ENCODE data around the gene KIAA1958. TPM values are rescaled to one million over a fixed set of nuclear protein-coding genes. Genes with fewer than 3 reads are reported as not detected.

KIAA1958 gene
- total RNA-seq, 1 donor from 2014 or later = 12.0 TPM

DNA sequence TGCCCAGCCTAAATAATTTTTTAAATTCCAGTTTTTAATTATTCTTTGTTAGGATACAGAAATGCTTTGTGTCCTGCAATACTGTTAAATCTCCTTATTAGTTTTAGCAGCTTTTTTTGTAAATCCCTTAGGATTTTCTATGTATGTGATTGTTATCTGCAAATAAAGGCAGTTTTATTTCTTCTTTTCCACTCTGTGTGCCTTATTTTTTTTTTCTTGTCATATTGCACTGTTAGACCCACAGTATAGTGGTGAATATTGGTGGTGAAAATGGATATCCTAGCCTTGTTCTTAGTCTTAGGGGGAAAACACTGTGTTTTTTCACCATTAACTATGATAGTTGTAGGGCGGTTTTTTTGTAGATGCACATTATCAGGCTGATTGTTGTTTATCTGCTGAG lies 11.3 kb upstream of the KIAA1958 start:
- no peak for DNase-seq (ENCODE audit: low read depth)
- Mint-ChIP-seq H3K36me3 (ENCODE audit: low read depth, unreplicated experiment) (peaks cover 20% of the 10 kb centered on the region), H3K27ac (ENCODE audit: unreplicated experiment) (no peak overlapping the region), H3K9me3 (ENCODE audit: unreplicated experiment) (peaks cover 13% of the 10 kb centered on the region), H3K4me3 (ENCODE audit: unreplicated experiment) (no peak overlapping the region), H3K27me3 (ENCODE audit: low read depth, unreplicated experiment) (no peaks in the 10 kb centered on the region), H3K4me1 (ENCODE audit: low read depth, unreplicated experiment) (no peaks in the 10 kb centered on the region)
- no peak overlapping the region for H2AFZ ChIP-seq (ENCODE audit: low read depth, low read length)
- H3K4me1 ChIP-seq (ENCODE audit: insufficient read depth, low read length) = no peaks in the 10 kb centered on the region
- no peak overlapping the region for H3K27ac ChIP-seq (ENCODE audit: low read depth, low read length)
- H3K9ac ChIP-seq (ENCODE audit: low read length) = no peak overlapping the region
- TF ChIP-seq EZH2 (IDR thresholded peaks at IDR 0.05; ENCODE audit: insufficient read depth, low read length) = no peak
- TF ChIP-seq, protein P1, sequence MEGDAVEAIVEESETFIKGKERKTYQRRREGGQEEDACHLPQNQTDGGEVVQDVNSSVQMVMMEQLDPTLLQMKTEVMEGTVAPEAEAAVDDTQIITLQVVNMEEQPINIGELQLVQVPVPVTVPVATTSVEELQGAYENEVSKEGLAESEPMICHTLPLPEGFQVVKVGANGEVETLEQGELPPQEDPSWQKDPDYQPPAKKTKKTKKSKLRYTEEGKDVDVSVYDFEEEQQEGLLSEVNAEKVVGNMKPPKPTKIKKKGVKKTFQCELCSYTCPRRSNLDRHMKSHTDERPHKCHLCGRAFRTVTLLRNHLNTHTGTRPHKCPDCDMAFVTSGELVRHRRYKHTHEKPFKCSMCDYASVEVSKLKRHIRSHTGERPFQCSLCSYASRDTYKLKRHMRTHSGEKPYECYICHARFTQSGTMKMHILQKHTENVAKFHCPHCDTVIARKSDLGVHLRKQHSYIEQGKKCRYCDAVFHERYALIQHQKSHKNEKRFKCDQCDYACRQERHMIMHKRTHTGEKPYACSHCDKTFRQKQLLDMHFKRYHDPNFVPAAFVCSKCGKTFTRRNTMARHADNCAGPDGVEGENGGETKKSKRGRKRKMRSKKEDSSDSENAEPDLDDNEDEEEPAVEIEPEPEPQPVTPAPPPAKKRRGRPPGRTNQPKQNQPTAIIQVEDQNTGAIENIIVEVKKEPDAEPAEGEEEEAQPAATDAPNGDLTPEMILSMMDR (IDR thresholded peaks at IDR 0.05; ENCODE audit: insufficient read depth, low read depth, low read length) = no peak
- H3K4me3 ChIP-seq (ENCODE audit: insufficient read depth, low read depth, low read length) = no peak overlapping the region
- no peaks in the 10 kb centered on the region for H3K79me2 ChIP-seq (ENCODE audit: insufficient read depth, low read length)
- no peaks in the 10 kb centered on the region for H3K9me3 ChIP-seq (ENCODE audit: insufficient read depth, low read depth, low read length)
- no peaks in the 10 kb centered on the region for H3K36me3 ChIP-seq (ENCODE audit: insufficient read depth, low read length)
- no peaks in the 10 kb centered on the region for H4K20me1 ChIP-seq (ENCODE audit: insufficient read depth, low read length)
- H3K27me3 ChIP-seq (ENCODE audit: insufficient read depth, low read length) = no peaks in the 10 kb centered on the region
- H3K4me2 ChIP-seq (ENCODE audit: low read length) = no peak overlapping the region
- FAIRE-seq = no peak

DNA sequence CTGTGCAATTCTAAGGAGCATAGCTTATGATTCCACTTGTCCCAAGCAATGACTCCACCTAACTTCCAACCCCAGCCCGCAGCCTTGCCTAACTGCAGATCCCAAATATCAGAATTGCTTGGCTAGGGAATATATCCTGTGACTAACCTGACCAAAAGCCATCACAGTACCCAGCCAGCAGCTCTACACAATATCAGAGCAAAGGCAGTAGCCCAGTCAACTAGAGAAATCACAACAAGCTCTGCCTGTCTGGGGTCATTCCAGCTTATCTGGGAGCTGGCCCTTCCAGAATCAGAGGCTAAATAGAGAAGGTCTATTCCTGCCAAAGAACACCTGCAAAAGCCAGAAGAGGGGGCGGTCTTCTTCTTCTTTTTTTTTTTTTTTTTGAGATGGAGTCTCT lies 9.3 kb upstream of the KIAA1958 start:
- Mint-ChIP-seq H3K9me3 (ENCODE audit: unreplicated experiment) (peaks cover 13% of the 10 kb centered on the region), H3K4me3 (ENCODE audit: unreplicated experiment) (no peak overlapping the region), H3K4me1 (ENCODE audit: low read depth, unreplicated experiment) (no peaks in the 10 kb centered on the region), H3K27ac (ENCODE audit: unreplicated experiment) (no peak overlapping the region), H3K36me3 (ENCODE audit: low read depth, unreplicated experiment) (peaks cover 20% of the 10 kb centered on the region), H3K27me3 (ENCODE audit: low read depth, unreplicated experiment) (no peaks in the 10 kb centered on the region)
- Histone ChIP-seq H3K4me1 (ENCODE audit: insufficient read depth, low read length) (no peaks in the 10 kb centered on the region), H3K9me3 (ENCODE audit: insufficient read depth, low read depth, low read length) (no peaks in the 10 kb centered on the region), H4K20me1 (ENCODE audit: insufficient read depth, low read length) (no peaks in the 10 kb centered on the region), H3K4me2 (ENCODE audit: low read length) (no peak overlapping the region), H3K79me2 (ENCODE audit: insufficient read depth, low read length) (no peaks in the 10 kb centered on the region), H3K4me3 (ENCODE audit: insufficient read depth, low read depth, low read length) (no peak overlapping the region), H2AFZ (ENCODE audit: low read depth, low read length) (no peak overlapping the region), H3K9ac (ENCODE audit: low read length) (no peak overlapping the region), H3K36me3 (ENCODE audit: insufficient read depth, low read length) (no peaks in the 10 kb centered on the region), H3K27ac (ENCODE audit: low read depth, low read length) (no peak overlapping the region), H3K27me3 (ENCODE audit: insufficient read depth, low read length) (no peaks in the 10 kb centered on the region)
- no peak for TF ChIP-seq EZH2 (IDR thresholded peaks at IDR 0.05; ENCODE audit: insufficient read depth, low read length)
- TF ChIP-seq, protein P1 (IDR thresholded peaks at IDR 0.05; ENCODE audit: insufficient read depth, low read depth, low read length) = no peak
- FAIRE-seq (no peak), DNase-seq (ENCODE audit: low read depth) (no peak)

DNA sequence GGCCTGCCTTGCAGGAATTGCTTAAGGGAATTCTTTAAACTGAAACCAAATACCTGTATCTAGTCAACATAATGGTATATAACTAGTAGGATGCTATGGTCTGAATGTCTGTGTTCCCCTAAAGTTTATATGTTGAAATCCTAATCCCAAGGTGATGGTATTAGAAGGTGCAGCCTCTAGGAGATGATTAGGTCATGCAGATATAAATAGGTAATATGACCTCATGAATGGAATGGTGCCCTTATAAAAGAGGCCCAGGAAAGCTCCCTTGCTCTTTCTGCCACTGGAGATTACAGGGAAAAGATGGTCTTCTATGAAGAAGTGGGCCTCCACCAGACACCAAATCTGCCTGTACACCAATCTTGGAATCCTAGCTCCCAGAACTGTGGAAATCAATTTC lies 7.4 kb upstream of the KIAA1958 start:
- H3K27ac Mint-ChIP-seq (ENCODE audit: unreplicated experiment) = no peak overlapping the region
- peaks cover 11% of the 10 kb centered on the region for H3K9me3 Mint-ChIP-seq (ENCODE audit: unreplicated experiment)
- Histone ChIP-seq H3K4me2 (ENCODE audit: low read length) (no peak overlapping the region), H2AFZ (ENCODE audit: low read depth, low read length) (no peak overlapping the region), H3K27me3 (ENCODE audit: insufficient read depth, low read length) (no peaks in the 10 kb centered on the region), H3K9ac (ENCODE audit: low read length) (no peak overlapping the region), H3K4me1 (ENCODE audit: insufficient read depth, low read length) (no peaks in the 10 kb centered on the region), H3K4me3 (ENCODE audit: insufficient read depth, low read depth, low read length) (no peak overlapping the region), H4K20me1 (ENCODE audit: insufficient read depth, low read length) (no peaks in the 10 kb centered on the region), H3K79me2 (ENCODE audit: insufficient read depth, low read length) (no peaks in the 10 kb centered on the region), H3K9me3 (ENCODE audit: insufficient read depth, low read depth, low read length) (no peaks in the 10 kb centered on the region), H3K27ac (ENCODE audit: low read depth, low read length) (no peak overlapping the region), H3K36me3 (ENCODE audit: insufficient read depth, low read length) (no peaks in the 10 kb centered on the region)
- no peak for TF ChIP-seq EZH2 (IDR thresholded peaks at IDR 0.05; ENCODE audit: insufficient read depth, low read length)
- TF ChIP-seq, protein P1 (IDR thresholded peaks at IDR 0.05; ENCODE audit: insufficient read depth, low read depth, low read length) = no peak
- peaks cover 17% of the 10 kb centered on the region for H3K36me3 Mint-ChIP-seq (ENCODE audit: low read depth, unreplicated experiment)
- FAIRE-seq (no peak), DNase-seq (ENCODE audit: low read depth) (no peak)
- no peaks in the 10 kb centered on the region for H3K4me1 Mint-ChIP-seq (ENCODE audit: low read depth, unreplicated experiment)
- no peak overlapping the region for H3K4me3 Mint-ChIP-seq (ENCODE audit: unreplicated experiment)
- no peaks in the 10 kb centered on the region for H3K27me3 Mint-ChIP-seq (ENCODE audit: low read depth, unreplicated experiment)

Measured in astrocyte (in vitro differentiated cells and primary cell).